Naive thymus-derived CD4-positive, alpha-beta T cell (primary cell): ENCODE measurements around the gene ITSN1. TPM values are rescaled to one million over a fixed set of nuclear protein-coding genes. Genes with fewer than 3 reads are reported as not detected.

Experiments used
- ATAC-seq: fragments of 150-1000 bp; cut with Tn5 transposase; 2 replicates; pipeline ENCODE4 v1.10.0; 2021; ENCODE audit warnings: mild to moderate bottlenecking, moderate library complexity
- CTCF ChIA-PET: fragments of 350-600 bp; sonication (Branson Sonifier 250); formaldehyde crosslinking; loops from one replicate; lab custom pipeline; 2021; ENCODE audit warnings: antibody characterized with exemption; lab: Charles Lee
- POLR2A ChIA-PET: fragments of 350-600 bp; sonication (Branson Sonifier 250); formaldehyde crosslinking; loops from one replicate; lab custom pipeline; 2021; ENCODE audit warnings: antibody characterized with exemption, inconsistent platforms; lab: Charles Lee
- DNase-seq, 9 donors: peaks; one replicate each; pipeline versions ENCODE4 v3.0.0 to v3.0.0-alpha.2; 2020 to 2022; ENCODE audit warnings: mixed read lengths in 1 of 9
- H3K27ac ChIP-seq: one replicate; pipeline ENCODE4 v1.7.0; 2013; ENCODE audit warnings: mild to moderate bottlenecking, low read depth, low read length, moderate library complexity
- H3K27me3 ChIP-seq, 2 donors: one replicate each; pipeline ENCODE4 v1.7.0; 2013; ENCODE audit warnings: low read length in 2 of 2, mild to moderate bottlenecking in 2 of 2, moderate library complexity in 2 of 2; ENCODE audit not compliant: control insufficient read depth in 2 of 2, insufficient read depth in 2 of 2
- H3K36me3 ChIP-seq, 3 experiments: 1 replicate in 2 of 3; 2 replicates in 1 of 3; pipeline ENCODE4 v1.7.0; 2013; ENCODE audit warnings: low read length in 3 of 3, mild to moderate bottlenecking in 3 of 3, moderate library complexity in 1 of 3; ENCODE audit not compliant: insufficient read depth in 3 of 3, control insufficient read depth in 2 of 3
- H3K4me1 ChIP-seq, 2 donors: one replicate each; pipeline ENCODE4 v1.7.0; 2013; ENCODE audit warnings: low read length in 2 of 2, mild to moderate bottlenecking in 2 of 2, moderate library complexity in 1 of 2; ENCODE audit not compliant: control insufficient read depth in 2 of 2, insufficient read depth in 2 of 2
- H3K4me3 ChIP-seq: 2 replicates; pipeline ENCODE4 v1.7.0; 2013; ENCODE audit warnings: mild to moderate bottlenecking, low read length
- H3K9me3 ChIP-seq, 3 experiments: 1 replicate in 2 of 3; 2 replicates in 1 of 3; pipeline ENCODE4 v1.7.0; 2013; ENCODE audit warnings: low read length in 3 of 3; ENCODE audit not compliant: control insufficient read depth in 2 of 3
- H3K27ac Mint-ChIP-seq, 9 donors: one replicate each; pipeline ENCODE4 v1.8.0; 2020 to 2022; ENCODE audit warnings: mixed read lengths in 9 of 9, mild to moderate bottlenecking in 8 of 9, moderate library complexity in 5 of 9, inconsistent platforms in 2 of 9
- H3K27me3 Mint-ChIP-seq, 5 donors: one replicate each; pipeline ENCODE4 v1.8.0; 2021 to 2022; ENCODE audit warnings: mixed read lengths in 5 of 5, mild to moderate bottlenecking in 1 of 5
- H3K36me3 Mint-ChIP-seq, 5 donors: one replicate each; pipeline ENCODE4 v1.8.0; 2020 to 2022; ENCODE audit warnings: mixed read lengths in 5 of 5, mild to moderate bottlenecking in 3 of 5, inconsistent platforms in 1 of 5
- H3K4me1 Mint-ChIP-seq, 7 donors: one replicate each; pipeline ENCODE4 v1.8.0; 2020 to 2022; ENCODE audit warnings: mixed read lengths in 7 of 7, mild to moderate bottlenecking in 3 of 7, inconsistent platforms in 1 of 7
- H3K4me3 Mint-ChIP-seq, 10 donors: one replicate each; pipeline ENCODE4 v1.8.0; 2020 to 2022; ENCODE audit warnings: mild to moderate bottlenecking in 10 of 10, mixed read lengths in 10 of 10, moderate library complexity in 6 of 10, inconsistent platforms in 2 of 10
- H3K9me3 Mint-ChIP-seq, 11 donors: one replicate each; pipeline ENCODE4 v1.8.0; 2020 to 2022; ENCODE audit warnings: mixed read lengths in 11 of 11, mild to moderate bottlenecking in 4 of 11, inconsistent platforms in 1 of 11, moderate library complexity in 1 of 11
- intact Hi-C, 2 donors: fragments of 100-400 bp; cut with micrococcal nuclease; formaldehyde crosslinking; loops; one replicate each; pipeline ENCODE4 v1.15.1; 2023
- polyA plus RNA-seq, 2 donors: library from polyadenylated mRNA; unstranded; fragments of 300-500 nt; fragmentation: Illumina TruSeq; gene quantifications; one replicate each; pipeline ENCODE4 v1.2.3, GENCODE V29; 2021
- total RNA-seq, 6 experiments: library from RNA in 5 of 6; stranded (reverse) in 5 of 6; gene quantifications; 1 replicate in 5 of 6; 2 replicates in 1 of 6; pipeline ENCODE4 v1.2.3 and lab custom pipeline; 2021 to 2026

The ITSN1 gene
- total and polyA plus RNA-seq, 7 experiments from 2014 or later = 1.2 to 8.6 (median 3.2) TPM

- H3K4me3 ChIP-seq = no peak overlapping the region
- ATAC-seq = no peak
- POLR2A ChIA-PET = no interaction called here
- DNase-seq = no peak
- Mint-ChIP-seq H3K36me3 (peaks cover 0 to 4% (median 0%) of the 10 kb centered on the region in 5 donors), H3K4me3 (no peak overlapping the region), H3K9me3 (no peaks in the 10 kb centered on the region), H3K27ac (no peak overlapping the region), H3K27me3 (peaks cover 0 to 23% (median 6%) of the 10 kb centered on the region in 5 donors), H3K4me1 (no peaks in the 10 kb centered on the region)
- no peaks in the 10 kb centered on the region for H3K9me3 ChIP-seq
- CTCF ChIA-PET = no interaction called here
- no peaks in the 10 kb centered on the region for H3K36me3 ChIP-seq
- intact Hi-C loops = no loop called here
- H3K27me3 ChIP-seq = no peaks in the 10 kb centered on the region
- H3K4me1 ChIP-seq = no peaks in the 10 kb centered on the region
- H3K27ac ChIP-seq = no peak overlapping the region
Measured at GRCh38 chr21:33684923-33685560, 42.7 kb downstream of the ITSN1 start.

GRCh38 chr21:33685613-33686197, 43.4 kb downstream of the ITSN1 start:
- H3K27ac Mint-ChIP-seq = no peak overlapping the region
- H3K4me1 Mint-ChIP-seq = peaks cover 0 to under 1% (median 0%) of the 10 kb centered on the region in 7 donors
- no peak overlapping the region for H3K4me3 ChIP-seq
- no peaks in the 10 kb centered on the region for H3K36me3 ChIP-seq
- CTCF ChIA-PET = no interaction called here
- H3K27me3 ChIP-seq = no peaks in the 10 kb centered on the region
- no peaks in the 10 kb centered on the region for H3K9me3 Mint-ChIP-seq
- ATAC-seq (no peak), DNase-seq (no peak)
- no peaks in the 10 kb centered on the region for H3K9me3 ChIP-seq
- H3K27me3 Mint-ChIP-seq = peaks cover 0 to 23% (median 6%) of the 10 kb centered on the region in 5 donors
- H3K27ac ChIP-seq = no peak overlapping the region
- intact Hi-C loops = no loop called here
- H3K36me3 Mint-ChIP-seq = peaks cover 0 to 4% (median 0%) of the 10 kb centered on the region in 5 donors
- POLR2A ChIA-PET = interaction anchor here (0.6 kb wide), 1 partner anchor 177 kb away, joined by 4 read pairs; no protein-coding TSS in a partner anchor
- H3K4me1 ChIP-seq = no peaks in the 10 kb centered on the region
- H3K4me3 Mint-ChIP-seq = no peak overlapping the region

GRCh38 chr21:33686386-33686785, 44.1 kb downstream of the ITSN1 start:
- ATAC-seq = no peak
- H3K9me3 Mint-ChIP-seq = no peaks in the 10 kb centered on the region
- POLR2A ChIA-PET = no interaction called here
- no peaks in the 10 kb centered on the region for H3K36me3 ChIP-seq
- no peaks in the 10 kb centered on the region for H3K4me1 ChIP-seq
- CTCF ChIA-PET = no interaction called here
- H3K36me3 Mint-ChIP-seq = peaks cover 0 to 4% (median 0%) of the 10 kb centered on the region in 5 donors
- intact Hi-C loops = no loop called here
- no peak overlapping the region for H3K4me3 Mint-ChIP-seq
- H3K27ac ChIP-seq = no peak overlapping the region
- no peaks in the 10 kb centered on the region for H3K9me3 ChIP-seq
- no peak for DNase-seq
- no peak overlapping the region for H3K4me3 ChIP-seq
- H3K27ac Mint-ChIP-seq = no peak overlapping the region
- no peaks in the 10 kb centered on the region for H3K27me3 ChIP-seq
- H3K27me3 Mint-ChIP-seq = peaks cover 0 to 23% (median 6%) of the 10 kb centered on the region in 5 donors
- peaks cover 0 to 6% (median 0%) of the 10 kb centered on the region in 7 donors for H3K4me1 Mint-ChIP-seq

GRCh38 chr21:33687634-33688033, 45.3 kb downstream of the ITSN1 start:
- ATAC-seq (no peak), DNase-seq (no peak)
- H3K27ac ChIP-seq = no peak overlapping the region
- no peak overlapping the region for H3K4me3 ChIP-seq
- H3K9me3 ChIP-seq = no peaks in the 10 kb centered on the region
- peaks cover 0 to 6% (median 0%) of the 10 kb centered on the region in 7 donors for H3K4me1 Mint-ChIP-seq
- no peaks in the 10 kb centered on the region for H3K9me3 Mint-ChIP-seq
- H3K27ac Mint-ChIP-seq = no peak overlapping the region
- no peaks in the 10 kb centered on the region for H3K27me3 ChIP-seq
- peaks cover 0 to 24% (median 6%) of the 10 kb centered on the region in 5 donors for H3K27me3 Mint-ChIP-seq
- no peaks in the 10 kb centered on the region for H3K36me3 ChIP-seq
- peaks cover 0 to 4% (median 0%) of the 10 kb centered on the region in 5 donors for H3K36me3 Mint-ChIP-seq
- no peaks in the 10 kb centered on the region for H3K4me1 ChIP-seq
- H3K4me3 Mint-ChIP-seq = no peak overlapping the region
- intact Hi-C loops = no loop called here
- ChIA-PET CTCF (no interaction called here), POLR2A (interaction anchor here (0.6 kb wide), 2 partner anchors 13 to 154 kb away, joined by 3 read pairs; no protein-coding TSS in a partner anchor)

GRCh38 chr21:33688353-33688752, 46.1 kb downstream of the ITSN1 start:
- peaks cover 0 to 4% (median 0%) of the 10 kb centered on the region in 5 donors for H3K36me3 Mint-ChIP-seq
- no peaks in the 10 kb centered on the region for H3K9me3 Mint-ChIP-seq
- POLR2A ChIA-PET = no interaction called here
- no peak overlapping the region for H3K4me3 Mint-ChIP-seq
- no peak overlapping the region for H3K27ac ChIP-seq
- no peaks in the 10 kb centered on the region for H3K36me3 ChIP-seq
- H3K9me3 ChIP-seq = no peaks in the 10 kb centered on the region
- H3K4me1 ChIP-seq = no peaks in the 10 kb centered on the region
- H3K27ac Mint-ChIP-seq = no peak overlapping the region
- peaks cover 0 to 26% (median 4%) of the 10 kb centered on the region in 5 donors for H3K27me3 Mint-ChIP-seq
- DNase-seq (no peak), ATAC-seq (no peak)
- peaks cover 0 to 6% (median 0%) of the 10 kb centered on the region in 7 donors for H3K4me1 Mint-ChIP-seq
- no peak overlapping the region for H3K4me3 ChIP-seq
- CTCF ChIA-PET = no interaction called here
- intact Hi-C loops = no loop called here
- no peaks in the 10 kb centered on the region for H3K27me3 ChIP-seq

GRCh38 chr21:33690874-33691273, 48.6 kb downstream of the ITSN1 start:
- H3K4me3 ChIP-seq = no peak overlapping the region
- Mint-ChIP-seq H3K36me3 (peaks cover 0 to 4% (median 0%) of the 10 kb centered on the region in 5 donors), H3K4me3 (no peak overlapping the region), H3K9me3 (no peaks in the 10 kb centered on the region), H3K4me1 (peaks cover 0 to 6% (median 0%) of the 10 kb centered on the region in 7 donors), H3K27me3 (peaks cover 0 to 14% (median 4%) of the 10 kb centered on the region in 5 donors), H3K27ac (no peak overlapping the region)
- ChIA-PET CTCF (no interaction called here), POLR2A (no interaction called here)
- ATAC-seq (no peak), DNase-seq (no peak)
- no peaks in the 10 kb centered on the region for H3K4me1 ChIP-seq
- no peaks in the 10 kb centered on the region for H3K9me3 ChIP-seq
- no peaks in the 10 kb centered on the region for H3K27me3 ChIP-seq
- no peaks in the 10 kb centered on the region for H3K36me3 ChIP-seq
- H3K27ac ChIP-seq = no peak overlapping the region
- intact Hi-C loops = no loop called here
